ENCODE measurements around the gene ATP5MC3.

DNA sequence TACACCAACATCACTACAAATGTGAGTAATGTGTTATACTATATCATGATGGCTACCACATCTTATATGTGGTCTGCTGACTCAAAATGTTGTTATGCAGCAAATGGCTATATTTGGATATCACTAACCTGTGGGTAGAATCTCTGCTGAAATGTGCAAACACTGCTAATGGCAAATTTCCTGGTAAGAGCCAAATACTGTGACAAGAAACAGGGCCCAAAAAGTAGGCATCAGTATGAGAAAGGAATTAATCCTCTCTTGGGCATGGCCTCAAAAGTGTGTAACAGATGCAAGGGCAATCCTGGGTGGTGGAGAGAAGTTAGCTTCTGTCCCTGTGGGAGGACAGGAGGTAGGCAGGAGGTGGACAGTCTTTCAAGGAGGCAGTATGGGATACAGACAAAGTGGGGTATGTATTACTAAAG lies 26.8 kb downstream of the ATP5MC3 start:
- TF ChIP-seq, protein P1, sequence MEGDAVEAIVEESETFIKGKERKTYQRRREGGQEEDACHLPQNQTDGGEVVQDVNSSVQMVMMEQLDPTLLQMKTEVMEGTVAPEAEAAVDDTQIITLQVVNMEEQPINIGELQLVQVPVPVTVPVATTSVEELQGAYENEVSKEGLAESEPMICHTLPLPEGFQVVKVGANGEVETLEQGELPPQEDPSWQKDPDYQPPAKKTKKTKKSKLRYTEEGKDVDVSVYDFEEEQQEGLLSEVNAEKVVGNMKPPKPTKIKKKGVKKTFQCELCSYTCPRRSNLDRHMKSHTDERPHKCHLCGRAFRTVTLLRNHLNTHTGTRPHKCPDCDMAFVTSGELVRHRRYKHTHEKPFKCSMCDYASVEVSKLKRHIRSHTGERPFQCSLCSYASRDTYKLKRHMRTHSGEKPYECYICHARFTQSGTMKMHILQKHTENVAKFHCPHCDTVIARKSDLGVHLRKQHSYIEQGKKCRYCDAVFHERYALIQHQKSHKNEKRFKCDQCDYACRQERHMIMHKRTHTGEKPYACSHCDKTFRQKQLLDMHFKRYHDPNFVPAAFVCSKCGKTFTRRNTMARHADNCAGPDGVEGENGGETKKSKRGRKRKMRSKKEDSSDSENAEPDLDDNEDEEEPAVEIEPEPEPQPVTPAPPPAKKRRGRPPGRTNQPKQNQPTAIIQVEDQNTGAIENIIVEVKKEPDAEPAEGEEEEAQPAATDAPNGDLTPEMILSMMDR (IDR thresholded peaks at IDR 0.05) = no peak
- no peak for TF ChIP-seq POLR2A (IDR thresholded peaks at IDR 0.05)

All from testis (tissue), 2 donors.